Glutamatergic neuron (in vitro differentiated cells): ENCODE data around the gene PRICKLE2. TPM values are rescaled to one million over a fixed set of nuclear protein-coding genes. Genes with fewer than 3 reads are reported as not detected.

Experiments
- DNase-seq: peaks from one replicate; pipeline ENCODE4 v3.0.0; 2022
- H3K27ac Mint-ChIP-seq: one replicate; pipeline ENCODE4 v1.8.0; 2020; ENCODE audit warnings: mild to moderate bottlenecking, mixed read lengths, inconsistent platforms; ENCODE audit not compliant: unreplicated experiment
- H3K27me3 Mint-ChIP-seq: one replicate; pipeline ENCODE4 v1.8.0; 2020; ENCODE audit warnings: mild to moderate bottlenecking, moderate library complexity, mixed read lengths, inconsistent platforms; ENCODE audit not compliant: unreplicated experiment
- H3K36me3 Mint-ChIP-seq: one replicate; pipeline ENCODE4 v1.8.0; 2020; ENCODE audit warnings: mild to moderate bottlenecking, mixed read lengths, inconsistent platforms; ENCODE audit not compliant: unreplicated experiment
- H3K4me1 Mint-ChIP-seq: one replicate; pipeline ENCODE4 v1.8.0; 2020; ENCODE audit warnings: mild to moderate bottlenecking, low read depth, mixed read lengths, inconsistent platforms; ENCODE audit not compliant: unreplicated experiment
- H3K4me3 Mint-ChIP-seq: one replicate; pipeline ENCODE4 v1.8.0; 2020; ENCODE audit warnings: mild to moderate bottlenecking, mixed read lengths, inconsistent platforms; ENCODE audit not compliant: unreplicated experiment
- H3K9me3 Mint-ChIP-seq: one replicate; pipeline ENCODE4 v1.8.0; 2020; ENCODE audit warnings: mild to moderate bottlenecking, moderate library complexity, mixed read lengths, inconsistent platforms; ENCODE audit not compliant: unreplicated experiment
- total RNA-seq: library from RNA; stranded (reverse); fragmentation: NEBNext Ultra II Directional; extraction: Animal tissue kit (Norgen Biotek cat#: 25700); gene quantifications from one replicate; pipeline ENCODE4 v1.2.1, GENCODE V29; 2021; ENCODE audit not compliant: unreplicated experiment
- TF ChIP-seq, protein P1 (sequence below): fragments of 200-600 bp; sonication (generic); IDR thresholded peaks from one replicate; pipeline ENCODE4 v1.5.0; 2021; ENCODE audit not compliant: partially characterized antibody, unreplicated experiment

PRICKLE2 gene
- total RNA-seq, 1 donor from 2014 or later = 18.9 TPM

DNA sequence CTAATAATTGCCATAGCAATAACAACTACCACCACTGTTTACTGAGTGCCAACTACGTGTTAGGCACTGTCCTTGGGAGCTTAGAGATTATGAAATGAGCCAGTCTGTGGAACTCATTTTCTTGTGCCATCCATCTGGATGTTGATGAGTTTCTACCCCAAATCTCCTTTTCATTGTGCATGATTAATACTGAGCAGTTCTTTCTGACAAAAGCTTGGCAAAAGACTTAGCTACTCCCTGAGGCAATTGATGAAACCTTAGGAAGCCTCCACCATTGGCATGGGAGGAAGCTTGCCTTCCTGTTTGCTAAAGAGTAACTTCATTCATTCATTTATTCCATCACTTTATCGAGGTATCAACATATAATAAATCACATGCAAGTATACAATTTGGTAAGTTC lies 39.8 kb downstream of the PRICKLE2 start:
- Mint-ChIP-seq H3K27me3 (no peaks in the 10 kb centered on the region), H3K4me1 (peaks cover 17% of the 10 kb centered on the region), H3K36me3 (no peaks in the 10 kb centered on the region), H3K4me3 (no peak overlapping the region), H3K9me3 (no peaks in the 10 kb centered on the region), H3K27ac (no peak overlapping the region)
- DNase-seq = no peak
- TF ChIP-seq, protein P1, sequence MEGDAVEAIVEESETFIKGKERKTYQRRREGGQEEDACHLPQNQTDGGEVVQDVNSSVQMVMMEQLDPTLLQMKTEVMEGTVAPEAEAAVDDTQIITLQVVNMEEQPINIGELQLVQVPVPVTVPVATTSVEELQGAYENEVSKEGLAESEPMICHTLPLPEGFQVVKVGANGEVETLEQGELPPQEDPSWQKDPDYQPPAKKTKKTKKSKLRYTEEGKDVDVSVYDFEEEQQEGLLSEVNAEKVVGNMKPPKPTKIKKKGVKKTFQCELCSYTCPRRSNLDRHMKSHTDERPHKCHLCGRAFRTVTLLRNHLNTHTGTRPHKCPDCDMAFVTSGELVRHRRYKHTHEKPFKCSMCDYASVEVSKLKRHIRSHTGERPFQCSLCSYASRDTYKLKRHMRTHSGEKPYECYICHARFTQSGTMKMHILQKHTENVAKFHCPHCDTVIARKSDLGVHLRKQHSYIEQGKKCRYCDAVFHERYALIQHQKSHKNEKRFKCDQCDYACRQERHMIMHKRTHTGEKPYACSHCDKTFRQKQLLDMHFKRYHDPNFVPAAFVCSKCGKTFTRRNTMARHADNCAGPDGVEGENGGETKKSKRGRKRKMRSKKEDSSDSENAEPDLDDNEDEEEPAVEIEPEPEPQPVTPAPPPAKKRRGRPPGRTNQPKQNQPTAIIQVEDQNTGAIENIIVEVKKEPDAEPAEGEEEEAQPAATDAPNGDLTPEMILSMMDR = no peak

DNA sequence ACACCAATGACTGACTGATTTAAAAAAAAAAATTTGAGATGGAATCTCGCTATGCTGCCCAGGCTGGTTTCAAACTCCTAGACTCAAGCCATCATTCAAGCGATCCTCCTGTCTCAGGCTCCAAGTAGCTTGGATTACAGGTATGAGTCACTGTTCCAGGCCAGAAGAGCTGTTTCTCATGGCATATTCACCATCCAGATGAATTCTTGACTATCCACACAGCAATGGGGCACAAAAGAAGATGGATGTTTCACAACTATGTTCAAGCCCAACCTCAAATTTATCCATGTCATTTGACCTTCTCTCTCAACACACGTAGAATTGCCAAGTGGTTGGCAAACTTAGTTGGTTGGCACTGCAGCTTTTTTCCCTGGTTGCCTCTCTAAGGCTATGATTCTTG lies 40.6 kb downstream of the PRICKLE2 start:
- TF ChIP-seq, protein P1 = no peak
- Mint-ChIP-seq H3K36me3 (no peaks in the 10 kb centered on the region), H3K4me1 (peaks cover 15% of the 10 kb centered on the region), H3K27ac (no peak overlapping the region), H3K4me3 (no peak overlapping the region), H3K9me3 (no peaks in the 10 kb centered on the region), H3K27me3 (no peaks in the 10 kb centered on the region)
- no peak for DNase-seq

DNA sequence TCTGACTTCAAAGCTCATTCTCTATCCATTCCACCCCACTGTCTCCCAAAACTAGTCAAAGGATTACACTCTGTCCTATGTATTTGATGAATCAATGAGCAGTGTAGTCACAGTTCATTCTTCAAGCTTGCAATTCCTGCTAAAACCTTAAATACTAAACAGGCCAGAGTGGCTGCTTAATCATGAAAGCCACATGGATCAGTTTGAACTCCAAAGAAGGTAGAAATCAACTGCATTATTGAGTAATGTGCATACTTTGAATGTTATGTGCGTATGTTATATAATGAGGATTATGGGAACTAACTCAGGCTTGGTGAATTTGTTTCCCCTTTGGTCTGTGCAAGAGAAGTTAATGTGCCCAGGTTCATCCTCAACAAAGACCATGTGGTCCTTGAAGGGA lies 45.4 kb downstream of the PRICKLE2 start:
- no peaks in the 10 kb centered on the region for H3K36me3 Mint-ChIP-seq
- no peak overlapping the region for H3K4me3 Mint-ChIP-seq
- TF ChIP-seq, protein P1 = no peak
- H3K27ac Mint-ChIP-seq = no peak overlapping the region
- DNase-seq = no peak
- no peaks in the 10 kb centered on the region for H3K27me3 Mint-ChIP-seq
- peaks cover 5% of the 10 kb centered on the region for H3K4me1 Mint-ChIP-seq
- H3K9me3 Mint-ChIP-seq = peaks cover 2% of the 10 kb centered on the region

DNA sequence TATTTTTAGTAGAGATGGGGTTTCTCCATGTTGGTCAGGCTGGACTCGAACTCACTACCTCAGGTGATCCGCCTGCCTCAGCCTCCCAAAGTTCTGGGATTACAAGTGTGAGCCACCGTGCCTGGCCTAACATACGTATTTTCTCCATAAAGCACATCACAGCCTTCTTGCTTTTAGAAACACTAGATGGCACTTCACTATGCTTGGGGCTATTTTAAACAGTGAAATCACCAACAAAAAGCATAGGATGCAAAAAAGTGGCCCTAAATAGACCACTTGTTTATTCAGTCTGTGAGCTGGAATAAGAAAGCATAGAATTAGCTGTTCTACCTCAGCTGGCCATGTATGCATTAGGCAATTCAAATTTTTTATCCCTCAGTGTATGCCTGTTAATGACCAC lies 46.0 kb downstream of the PRICKLE2 start:
- Mint-ChIP-seq H3K27me3 (no peaks in the 10 kb centered on the region), H3K27ac (no peak overlapping the region), H3K36me3 (no peaks in the 10 kb centered on the region), H3K9me3 (peaks cover 2% of the 10 kb centered on the region), H3K4me3 (no peak overlapping the region), H3K4me1 (peaks cover 5% of the 10 kb centered on the region)
- DNase-seq = no peak
- TF ChIP-seq, protein P1 = no peak

DNA sequence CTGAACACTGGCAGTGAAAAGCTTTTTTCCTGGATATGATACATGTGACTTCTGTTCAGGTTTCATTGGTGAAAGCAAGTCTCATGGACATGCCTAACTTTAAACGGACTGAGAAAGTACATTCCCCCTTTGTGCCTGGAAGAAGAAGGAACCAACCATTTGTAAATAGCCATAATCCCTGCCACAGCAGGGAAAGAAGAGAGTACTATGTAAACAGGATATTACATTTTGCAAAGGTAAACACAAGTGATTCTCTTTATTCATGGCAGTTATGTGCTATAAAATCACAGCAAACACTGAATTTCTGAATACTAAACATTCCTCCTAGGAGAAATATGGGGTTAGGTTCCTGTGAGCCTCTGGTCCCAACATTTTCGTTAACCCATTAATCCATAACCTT lies 46.8 kb downstream of the PRICKLE2 start:
- no peaks in the 10 kb centered on the region for H3K36me3 Mint-ChIP-seq
- peaks cover 5% of the 10 kb centered on the region for H3K4me1 Mint-ChIP-seq
- TF ChIP-seq, protein P1 = no peak
- no peaks in the 10 kb centered on the region for H3K27me3 Mint-ChIP-seq
- no peak overlapping the region for H3K27ac Mint-ChIP-seq
- DNase-seq = no peak
- H3K4me3 Mint-ChIP-seq = no peak overlapping the region
- peaks cover 2% of the 10 kb centered on the region for H3K9me3 Mint-ChIP-seq
